ENCODE data around the gene KRT33A. TPM values are rescaled to one million over a fixed set of nuclear protein-coding genes. Genes with fewer than 3 reads are reported as not detected.

KRT33A gene
- total RNA-seq, 1 experiment from 2014 or later: not detected

DNA sequence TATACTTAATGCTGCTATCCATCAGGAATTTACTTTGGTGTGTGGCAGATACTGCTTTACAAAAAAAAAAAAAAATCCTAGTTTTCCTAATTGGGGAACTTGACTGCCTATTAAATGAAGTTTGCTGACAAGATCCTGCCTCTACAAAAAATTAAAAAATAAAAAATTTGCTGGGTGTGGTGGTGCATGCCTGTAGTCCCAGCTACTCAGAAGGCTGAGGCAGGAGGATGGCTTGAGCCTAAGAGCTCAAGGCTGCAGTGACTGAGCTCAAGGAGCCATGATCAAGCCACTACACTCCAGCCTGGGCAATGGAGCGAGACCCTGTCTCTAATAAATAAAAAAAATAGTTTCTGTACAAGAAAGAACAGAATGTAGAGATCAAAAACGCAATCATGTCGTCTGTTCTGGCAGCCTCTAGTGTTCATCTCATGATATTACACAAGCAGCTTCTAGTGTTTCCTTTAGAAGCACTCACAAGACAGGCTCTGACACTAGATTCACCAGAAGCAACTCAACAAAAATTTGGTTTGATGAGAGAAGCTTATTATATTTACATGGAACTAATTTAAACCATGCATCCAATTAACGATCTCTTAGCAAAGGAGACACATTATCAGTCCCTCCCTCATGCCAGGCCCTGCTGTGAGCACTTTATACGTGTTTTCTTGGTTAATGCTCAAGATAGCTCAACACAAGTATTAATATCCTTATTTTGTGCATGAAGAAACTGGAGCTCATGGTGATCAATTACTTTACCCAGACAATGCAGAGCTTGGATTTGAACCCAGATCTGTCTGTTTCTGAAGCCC is 28.3 kb downstream of the KRT33A start:
- POLR2A ChIA-PET (ENCODE audit: unreplicated experiment): no interaction called here
- no peak overlapping the region for H3K27ac ChIP-seq
- no peaks in the 10 kb centered on the region for H3K9me2 ChIP-seq (ENCODE audit: insufficient read depth)
- H3K36me3 ChIP-seq (ENCODE audit: low read depth): peaks cover 4% of the 10 kb centered on the region; the same call in 1 of the 2 replicates
- H2AFZ ChIP-seq: no peak overlapping the region
- no peak overlapping the region for H3K4me2 ChIP-seq
- peak in 1 of 2 experiments; percentile 22 for DNase-seq
- BruUV-seq (replicated peaks): no TSS peak
- no peaks in the 10 kb centered on the region; the same call in none of the 2 replicates for H3K9me3 ChIP-seq (ENCODE audit: insufficient read depth, low read depth)
- H3K4me1 ChIP-seq (replicated peaks; ENCODE audit: insufficient read depth): no peaks in the 10 kb centered on the region
- H4K20me1 ChIP-seq (ENCODE audit: insufficient read depth): no peaks in the 10 kb centered on the region
- no peaks in the 10 kb centered on the region for H3K27me3 ChIP-seq (ENCODE audit: insufficient read depth, low read depth)
- H3K4me3 ChIP-seq: no peak overlapping the region
- TF ChIP-seq EZH2 (IDR thresholded peaks at IDR 0.05; ENCODE audit: low read depth): no peak
- TF ChIP-seq, protein P1, sequence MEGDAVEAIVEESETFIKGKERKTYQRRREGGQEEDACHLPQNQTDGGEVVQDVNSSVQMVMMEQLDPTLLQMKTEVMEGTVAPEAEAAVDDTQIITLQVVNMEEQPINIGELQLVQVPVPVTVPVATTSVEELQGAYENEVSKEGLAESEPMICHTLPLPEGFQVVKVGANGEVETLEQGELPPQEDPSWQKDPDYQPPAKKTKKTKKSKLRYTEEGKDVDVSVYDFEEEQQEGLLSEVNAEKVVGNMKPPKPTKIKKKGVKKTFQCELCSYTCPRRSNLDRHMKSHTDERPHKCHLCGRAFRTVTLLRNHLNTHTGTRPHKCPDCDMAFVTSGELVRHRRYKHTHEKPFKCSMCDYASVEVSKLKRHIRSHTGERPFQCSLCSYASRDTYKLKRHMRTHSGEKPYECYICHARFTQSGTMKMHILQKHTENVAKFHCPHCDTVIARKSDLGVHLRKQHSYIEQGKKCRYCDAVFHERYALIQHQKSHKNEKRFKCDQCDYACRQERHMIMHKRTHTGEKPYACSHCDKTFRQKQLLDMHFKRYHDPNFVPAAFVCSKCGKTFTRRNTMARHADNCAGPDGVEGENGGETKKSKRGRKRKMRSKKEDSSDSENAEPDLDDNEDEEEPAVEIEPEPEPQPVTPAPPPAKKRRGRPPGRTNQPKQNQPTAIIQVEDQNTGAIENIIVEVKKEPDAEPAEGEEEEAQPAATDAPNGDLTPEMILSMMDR (conservative IDR thresholded peaks at IDR 0.05): peak; percentile 80
- intact Hi-C loops (cut with micrococcal nuclease; ENCODE audit: unreplicated experiment): loop anchor here (1.0 to 10.0 kb wide), 5 partner anchors 203 to 707 kb away; partner anchors contain the start of genes KRT19 and KRTAP2-3
- CTCF ChIA-PET: interaction anchor here (0.7 to 1.9 kb wide), 8 partner anchors 15 to 413 kb away, joined by 3 to 7 read pairs (median 5); no protein-coding TSS in a partner anchor
- no peaks in the 10 kb centered on the region for H3F3A ChIP-seq (ENCODE audit: insufficient read depth, low read depth)
- H3K79me2 ChIP-seq (ENCODE audit: low read depth): no peaks in the 10 kb centered on the region

DNA sequence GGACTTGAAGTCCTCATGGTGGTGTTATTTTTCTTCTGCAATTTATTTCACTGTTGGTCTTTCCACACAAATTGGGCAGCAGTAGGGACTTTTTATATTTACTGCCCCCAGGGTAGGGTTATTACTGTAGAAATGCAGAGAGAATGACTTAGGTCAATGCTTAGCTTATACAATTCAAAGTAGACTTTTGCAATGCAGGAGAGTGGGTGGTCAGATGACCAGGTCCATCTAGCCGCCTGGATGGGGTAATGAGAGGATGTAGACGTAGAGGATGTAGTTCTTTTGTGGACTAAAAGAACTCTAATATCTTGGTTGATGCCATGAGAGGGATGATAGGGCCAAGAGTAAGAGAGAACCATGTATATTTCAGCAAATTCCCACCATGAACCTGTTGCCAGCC is 32.4 kb downstream of the KRT33A start:
- ChIA-PET CTCF (no interaction called here), POLR2A (ENCODE audit: unreplicated experiment) (no interaction called here)
- no peak for TF ChIP-seq EZH2 (IDR thresholded peaks at IDR 0.05; ENCODE audit: low read depth)
- TF ChIP-seq, protein P1 (conservative IDR thresholded peaks at IDR 0.05): no peak
- no peaks in the 10 kb centered on the region for H3K27me3 ChIP-seq (ENCODE audit: insufficient read depth, low read depth)
- H3K4me2 ChIP-seq: no peak overlapping the region
- no peak overlapping the region for H3K27ac ChIP-seq
- H3K9me3 ChIP-seq (ENCODE audit: insufficient read depth, low read depth): no peaks in the 10 kb centered on the region; the same call in none of the 2 replicates
- peaks cover 4% of the 10 kb centered on the region; the same call in 1 of the 2 replicates for H3K36me3 ChIP-seq (ENCODE audit: low read depth)
- H3K9me2 ChIP-seq (ENCODE audit: insufficient read depth): no peaks in the 10 kb centered on the region
- no peaks in the 10 kb centered on the region for H3F3A ChIP-seq (ENCODE audit: insufficient read depth, low read depth)
- H3K4me1 ChIP-seq (replicated peaks; ENCODE audit: insufficient read depth): no peaks in the 10 kb centered on the region
- no peak for DNase-seq
- H2AFZ ChIP-seq: no peak overlapping the region
- intact Hi-C loops (cut with micrococcal nuclease; ENCODE audit: unreplicated experiment): no loop called here
- H4K20me1 ChIP-seq (ENCODE audit: insufficient read depth): no peaks in the 10 kb centered on the region
- BruUV-seq (replicated peaks): no TSS peak
- no peak overlapping the region for H3K4me3 ChIP-seq
- no peaks in the 10 kb centered on the region for H3K79me2 ChIP-seq (ENCODE audit: low read depth)

DNA sequence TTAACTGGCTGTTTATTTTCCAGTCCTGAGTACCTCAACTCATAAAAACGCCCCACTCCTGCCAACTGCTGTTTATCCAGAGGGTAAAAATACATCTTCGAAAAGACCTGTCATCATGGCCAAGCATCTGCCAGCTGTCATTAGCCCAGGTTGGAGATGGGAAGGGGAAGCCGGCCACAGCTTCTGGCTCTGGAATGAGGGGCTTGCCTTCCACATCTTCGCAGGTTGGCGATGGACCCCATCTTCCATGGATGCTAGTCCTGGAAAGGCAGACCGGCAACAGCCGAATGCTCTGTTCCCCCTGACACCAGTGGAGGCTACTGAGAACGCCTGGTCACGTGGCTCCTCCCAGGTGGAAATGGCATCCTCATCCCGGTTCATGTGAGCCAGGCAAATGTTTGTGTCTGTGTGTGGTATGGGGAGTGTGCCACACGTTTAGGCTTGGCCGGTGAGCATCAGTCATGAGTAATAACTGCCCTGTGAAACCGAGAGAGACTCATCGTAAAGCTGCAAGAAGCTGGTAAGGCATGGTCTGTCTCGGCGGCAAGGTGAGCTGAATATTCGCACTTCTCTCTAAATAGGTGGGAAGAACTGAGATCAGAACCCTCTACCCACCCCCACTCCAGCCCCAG is 34.7 kb downstream of the KRT33A start:
- intact Hi-C loops (cut with micrococcal nuclease; ENCODE audit: unreplicated experiment): no loop called here
- no peaks in the 10 kb centered on the region for H3K27me3 ChIP-seq (ENCODE audit: insufficient read depth, low read depth)
- DNase-seq: no peak
- ChIA-PET POLR2A (ENCODE audit: unreplicated experiment) (interaction anchor here (0.7 kb wide), 1 partner anchor 190 kb away, joined by 4 read pairs; no protein-coding TSS in a partner anchor), CTCF (interaction anchor here (0.6 kb wide), 1 partner anchor 460 kb away, joined by 4 read pairs; no protein-coding TSS in a partner anchor)
- H3F3A ChIP-seq (ENCODE audit: insufficient read depth, low read depth): no peaks in the 10 kb centered on the region
- no peaks in the 10 kb centered on the region for H3K9me2 ChIP-seq (ENCODE audit: insufficient read depth)
- no peaks in the 10 kb centered on the region for H3K4me1 ChIP-seq (replicated peaks; ENCODE audit: insufficient read depth)
- H3K27ac ChIP-seq: no peak overlapping the region
- no peak overlapping the region for H3K4me3 ChIP-seq
- peaks cover 4% of the 10 kb centered on the region; the same call in 1 of the 2 replicates for H3K36me3 ChIP-seq (ENCODE audit: low read depth)
- H4K20me1 ChIP-seq (ENCODE audit: insufficient read depth): no peaks in the 10 kb centered on the region
- H3K79me2 ChIP-seq (ENCODE audit: low read depth): no peaks in the 10 kb centered on the region
- TF ChIP-seq, protein P1 (conservative IDR thresholded peaks at IDR 0.05): no peak
- no peak for TF ChIP-seq EZH2 (IDR thresholded peaks at IDR 0.05; ENCODE audit: low read depth)
- no peak overlapping the region for H2AFZ ChIP-seq
- no peak overlapping the region for H3K4me2 ChIP-seq
- BruUV-seq (replicated peaks): no TSS peak
- H3K9me3 ChIP-seq (ENCODE audit: insufficient read depth, low read depth): no peaks in the 10 kb centered on the region; the same call in none of the 2 replicates

Measured in PC-9 (cell line).